Sigmoid colon (tissue), 3 donors: Measurements from ENCODE around the gene SLC16A11.

Experiments
- POLR2A ChIP-seq, 2 donors: fragments of 450-650 bp; IDR thresholded peaks; one replicate each; pipeline ENCODE4 v1.6.1; 2016; ENCODE audit warnings: antibody characterized with exemption in 2 of 2, mild to moderate bottlenecking in 2 of 2, moderate library complexity in 2 of 2
- TF ChIP-seq, protein P1 (sequence below), 4 experiments: fragments of 450-650 bp in 3 of 4; fragments of 200-600 bp in 1 of 4; IDR thresholded peaks; one replicate each; pipeline ENCODE4 v1.5.1; 2016 to 2019; ENCODE audit warnings: antibody characterized with exemption in 4 of 4, mild to moderate bottlenecking in 3 of 4, moderate library complexity in 2 of 4

DNA sequence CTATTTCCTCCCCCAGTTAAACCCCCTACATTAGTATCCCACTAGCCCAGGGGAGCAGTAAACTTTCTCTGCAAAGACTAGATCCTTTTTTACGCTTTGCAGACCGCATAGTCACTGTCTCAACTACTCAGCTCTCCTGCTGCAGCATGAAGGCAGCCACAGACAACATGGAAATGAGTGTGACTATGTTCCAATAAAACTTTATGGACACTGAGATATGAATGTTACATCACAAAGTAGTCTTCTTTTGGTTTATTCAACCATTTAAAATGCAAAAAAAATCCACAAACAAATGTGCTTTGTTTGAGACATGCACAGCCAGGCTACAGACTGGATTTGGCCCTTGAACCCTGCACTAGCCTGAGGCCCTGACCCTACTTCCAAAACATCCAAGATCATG, 33.4 kb downstream of the SLC16A11 start:
- TF ChIP-seq, protein P1, sequence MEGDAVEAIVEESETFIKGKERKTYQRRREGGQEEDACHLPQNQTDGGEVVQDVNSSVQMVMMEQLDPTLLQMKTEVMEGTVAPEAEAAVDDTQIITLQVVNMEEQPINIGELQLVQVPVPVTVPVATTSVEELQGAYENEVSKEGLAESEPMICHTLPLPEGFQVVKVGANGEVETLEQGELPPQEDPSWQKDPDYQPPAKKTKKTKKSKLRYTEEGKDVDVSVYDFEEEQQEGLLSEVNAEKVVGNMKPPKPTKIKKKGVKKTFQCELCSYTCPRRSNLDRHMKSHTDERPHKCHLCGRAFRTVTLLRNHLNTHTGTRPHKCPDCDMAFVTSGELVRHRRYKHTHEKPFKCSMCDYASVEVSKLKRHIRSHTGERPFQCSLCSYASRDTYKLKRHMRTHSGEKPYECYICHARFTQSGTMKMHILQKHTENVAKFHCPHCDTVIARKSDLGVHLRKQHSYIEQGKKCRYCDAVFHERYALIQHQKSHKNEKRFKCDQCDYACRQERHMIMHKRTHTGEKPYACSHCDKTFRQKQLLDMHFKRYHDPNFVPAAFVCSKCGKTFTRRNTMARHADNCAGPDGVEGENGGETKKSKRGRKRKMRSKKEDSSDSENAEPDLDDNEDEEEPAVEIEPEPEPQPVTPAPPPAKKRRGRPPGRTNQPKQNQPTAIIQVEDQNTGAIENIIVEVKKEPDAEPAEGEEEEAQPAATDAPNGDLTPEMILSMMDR (IDR thresholded peaks at IDR 0.05): no peak
- TF ChIP-seq POLR2A (IDR thresholded peaks at IDR 0.05): no peak
